Neural crest cell (in vitro differentiated cells): ENCODE measurements around the gene FBXW2. TPM values are rescaled to one million over a fixed set of nuclear protein-coding genes. Genes with fewer than 3 reads are reported as not detected.
"Not testable (repeated sequence)": the region's sequence is repeated elsewhere in the genome, so short reads cannot be mapped to it uniquely, and the experiment has no call there.

Experiments used
- DNase-seq: peaks from one replicate; pipeline ENCODE4 v3.0.0; 2021; ENCODE audit warnings: low read depth, mixed read lengths, low spot score
- H3K27ac Mint-ChIP-seq: one replicate; pipeline ENCODE4 v1.8.0; 2021; ENCODE audit warnings: mild to moderate bottlenecking, mixed read lengths; ENCODE audit not compliant: unreplicated experiment
- H3K27me3 Mint-ChIP-seq: 2 replicates; pipeline ENCODE4 v1.8.0; 2021; ENCODE audit warnings: low read depth, mild to moderate bottlenecking, mixed read lengths
- H3K36me3 Mint-ChIP-seq: 2 replicates; pipeline ENCODE4 v1.8.0; 2021; ENCODE audit warnings: low read depth, mild to moderate bottlenecking, mixed read lengths
- H3K4me1 Mint-ChIP-seq: 2 replicates; pipeline ENCODE4 v1.8.0; 2021; ENCODE audit warnings: mixed read lengths
- H3K4me3 Mint-ChIP-seq: one replicate; pipeline ENCODE4 v1.8.0; 2021; ENCODE audit warnings: mild to moderate bottlenecking, mixed read lengths
- H3K9me3 Mint-ChIP-seq: 2 replicates; pipeline ENCODE4 v1.8.0; 2021; ENCODE audit warnings: mixed read lengths
- total RNA-seq: library from RNA; stranded (reverse); gene quantifications from 2 replicates; pipeline ENCODE4 v1.2.1, GENCODE V29; 2021
- TF ChIP-seq, protein P1 (sequence below): fragments of 200-600 bp; sonication (generic); conservative IDR thresholded peaks from 2 replicates; pipeline ENCODE4 v1.5.0; 2021; ENCODE audit warnings: antibody characterized with exemption, mild to moderate bottlenecking

Gene FBXW2
- total RNA-seq, 1 donor from 2014 or later = 63.3 TPM

DNA sequence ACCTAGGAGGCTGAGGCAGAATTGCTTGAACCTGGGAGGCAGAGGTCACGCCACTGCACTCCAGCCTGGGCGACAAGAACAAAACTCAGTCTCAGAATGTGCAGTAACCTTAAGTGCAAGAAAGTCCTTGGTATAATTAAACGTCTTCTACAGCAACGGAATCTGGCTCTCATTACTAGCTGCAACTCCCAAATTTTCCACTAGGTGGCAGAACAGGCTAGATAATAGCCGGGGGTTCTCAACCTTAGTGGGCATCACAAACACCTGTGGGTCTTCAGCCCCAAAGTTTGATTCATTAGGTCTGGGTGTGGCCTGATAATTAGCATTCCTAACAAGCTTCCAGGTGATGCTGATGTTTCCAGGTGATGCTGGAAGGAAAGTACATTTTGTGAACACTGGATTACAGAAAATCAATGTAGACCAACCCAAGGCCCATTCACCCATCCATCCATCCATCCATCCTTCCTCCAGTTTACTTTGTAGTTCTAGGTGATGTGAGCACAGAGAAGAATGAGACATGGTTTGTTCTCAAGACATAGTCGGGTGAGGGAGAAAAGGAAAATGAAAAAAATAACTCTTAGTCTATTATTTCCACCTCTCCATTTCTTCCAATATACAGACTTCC lies 37.3 kb downstream of the FBXW2 start:
- no peaks in the 10 kb centered on the region for H3K27me3 Mint-ChIP-seq

DNA sequence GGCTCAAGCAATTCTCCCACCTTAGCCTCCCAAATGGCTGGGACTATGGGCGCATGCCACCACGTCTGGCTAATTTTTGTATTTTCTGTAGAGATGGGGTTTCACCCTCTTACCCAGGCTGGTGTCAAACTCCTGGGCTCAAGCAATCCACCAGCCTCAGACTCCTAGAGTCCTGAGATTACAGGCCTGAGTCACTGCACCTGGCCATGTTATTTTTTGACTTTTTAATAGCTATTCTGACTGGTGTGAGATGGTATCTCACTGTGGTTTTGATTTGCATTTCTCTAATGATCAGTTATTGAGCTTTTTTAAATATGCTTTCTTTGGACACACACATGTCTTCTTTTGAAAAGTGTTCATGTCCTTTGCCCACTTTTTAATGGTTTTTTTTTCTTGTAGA lies 38.2 kb downstream of the FBXW2 start:
- Mint-ChIP-seq H3K36me3 (no peaks in the 10 kb centered on the region), H3K27ac (no peak overlapping the region), H3K27me3 (no peaks in the 10 kb centered on the region), H3K4me1 (no peaks in the 10 kb centered on the region), H3K9me3 (no peaks in the 10 kb centered on the region), H3K4me3 (no peak overlapping the region)
- TF ChIP-seq, protein P1, sequence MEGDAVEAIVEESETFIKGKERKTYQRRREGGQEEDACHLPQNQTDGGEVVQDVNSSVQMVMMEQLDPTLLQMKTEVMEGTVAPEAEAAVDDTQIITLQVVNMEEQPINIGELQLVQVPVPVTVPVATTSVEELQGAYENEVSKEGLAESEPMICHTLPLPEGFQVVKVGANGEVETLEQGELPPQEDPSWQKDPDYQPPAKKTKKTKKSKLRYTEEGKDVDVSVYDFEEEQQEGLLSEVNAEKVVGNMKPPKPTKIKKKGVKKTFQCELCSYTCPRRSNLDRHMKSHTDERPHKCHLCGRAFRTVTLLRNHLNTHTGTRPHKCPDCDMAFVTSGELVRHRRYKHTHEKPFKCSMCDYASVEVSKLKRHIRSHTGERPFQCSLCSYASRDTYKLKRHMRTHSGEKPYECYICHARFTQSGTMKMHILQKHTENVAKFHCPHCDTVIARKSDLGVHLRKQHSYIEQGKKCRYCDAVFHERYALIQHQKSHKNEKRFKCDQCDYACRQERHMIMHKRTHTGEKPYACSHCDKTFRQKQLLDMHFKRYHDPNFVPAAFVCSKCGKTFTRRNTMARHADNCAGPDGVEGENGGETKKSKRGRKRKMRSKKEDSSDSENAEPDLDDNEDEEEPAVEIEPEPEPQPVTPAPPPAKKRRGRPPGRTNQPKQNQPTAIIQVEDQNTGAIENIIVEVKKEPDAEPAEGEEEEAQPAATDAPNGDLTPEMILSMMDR = no peak
- DNase-seq = no peak

More for the DNA sequence above, 37.3 kb downstream of the FBXW2 start:
- no peaks in the 10 kb centered on the region for H3K36me3 Mint-ChIP-seq
- H3K9me3 Mint-ChIP-seq = no peaks in the 10 kb centered on the region
- DNase-seq = peak; percentile 79
- TF ChIP-seq, protein P1 = peak; percentile 95
- no peak overlapping the region for H3K27ac Mint-ChIP-seq
- H3K4me1 Mint-ChIP-seq = no peaks in the 10 kb centered on the region
- no peak overlapping the region for H3K4me3 Mint-ChIP-seq

DNA sequence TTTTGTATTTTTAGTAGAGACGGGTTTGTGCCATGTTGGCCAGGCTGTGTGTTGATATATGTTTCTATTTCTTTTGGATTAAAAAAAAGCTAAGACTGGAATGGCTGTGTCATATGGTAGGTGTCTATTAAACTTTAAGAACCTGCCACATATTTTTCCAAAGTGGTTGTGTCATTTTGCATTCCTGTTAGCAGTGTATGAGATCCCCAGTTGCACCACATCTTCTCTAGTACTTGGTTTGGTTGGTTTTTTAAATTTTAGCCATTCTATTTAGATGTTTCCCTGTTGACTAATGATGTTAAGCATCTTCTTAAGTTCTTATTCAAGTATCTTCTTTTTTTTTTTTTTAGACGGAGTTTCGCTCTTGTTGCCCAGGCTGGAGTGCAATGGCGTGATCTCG lies 42.8 kb downstream of the FBXW2 start:
- H3K4me3 Mint-ChIP-seq = no peak overlapping the region
- no peak for DNase-seq
- H3K9me3 Mint-ChIP-seq = peaks cover 5% of the 10 kb centered on the region
- H3K27ac Mint-ChIP-seq = peak overlapping the region; percentile 35
- peaks cover 4% of the 10 kb centered on the region for H3K4me1 Mint-ChIP-seq
- no peaks in the 10 kb centered on the region for H3K27me3 Mint-ChIP-seq
- TF ChIP-seq, protein P1 = no peak
- H3K36me3 Mint-ChIP-seq = peaks cover 6% of the 10 kb centered on the region

DNA sequence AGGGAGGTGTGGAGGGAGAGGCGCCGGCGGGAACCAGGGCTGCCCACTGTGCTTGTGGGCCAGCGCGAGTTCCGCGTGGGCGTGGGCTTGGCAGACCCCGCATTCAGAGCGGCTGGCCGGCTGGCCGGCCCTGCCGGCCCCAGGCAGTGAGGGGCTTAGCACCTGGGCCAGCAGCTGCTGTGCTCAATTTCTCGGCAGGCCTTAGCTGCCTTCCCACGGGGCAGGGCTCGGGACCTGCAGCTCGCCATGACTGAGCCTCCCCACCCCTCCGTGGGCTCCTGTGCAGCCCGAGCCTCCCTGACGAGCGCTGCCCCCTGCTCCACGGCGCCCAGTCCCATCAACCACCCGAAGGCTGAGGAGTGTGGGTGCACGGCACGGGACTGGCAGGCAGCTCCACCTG lies 46.9 kb downstream of the FBXW2 start:
- H3K27me3 Mint-ChIP-seq, H3K9me3 Mint-ChIP-seq, DNase-seq, H3K4me3 Mint-ChIP-seq, H3K4me1 Mint-ChIP-seq, H3K27ac Mint-ChIP-seq, H3K36me3 Mint-ChIP-seq: not testable (repeated sequence)

DNA sequence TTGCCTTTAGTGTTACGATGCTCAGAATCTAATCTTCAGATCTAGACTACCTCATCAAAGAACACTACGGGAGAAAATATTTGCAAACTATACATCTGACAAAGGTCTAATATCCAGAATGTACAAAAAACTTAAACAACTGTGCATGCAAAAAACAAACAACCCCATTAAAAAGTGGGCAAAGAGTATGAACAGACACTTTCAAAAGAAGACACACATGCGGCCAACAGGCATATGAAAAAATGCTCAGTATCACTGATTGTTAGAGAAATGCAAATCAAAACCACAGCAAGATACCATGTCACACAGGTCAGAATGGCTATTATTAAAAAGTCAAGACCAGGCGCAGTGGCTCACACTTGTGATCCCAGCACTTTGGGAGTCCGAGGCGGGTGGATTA lies 47.9 kb downstream of the FBXW2 start:
- no peak for DNase-seq
- H3K4me1 Mint-ChIP-seq = peaks cover 8% of the 10 kb centered on the region

DNA sequence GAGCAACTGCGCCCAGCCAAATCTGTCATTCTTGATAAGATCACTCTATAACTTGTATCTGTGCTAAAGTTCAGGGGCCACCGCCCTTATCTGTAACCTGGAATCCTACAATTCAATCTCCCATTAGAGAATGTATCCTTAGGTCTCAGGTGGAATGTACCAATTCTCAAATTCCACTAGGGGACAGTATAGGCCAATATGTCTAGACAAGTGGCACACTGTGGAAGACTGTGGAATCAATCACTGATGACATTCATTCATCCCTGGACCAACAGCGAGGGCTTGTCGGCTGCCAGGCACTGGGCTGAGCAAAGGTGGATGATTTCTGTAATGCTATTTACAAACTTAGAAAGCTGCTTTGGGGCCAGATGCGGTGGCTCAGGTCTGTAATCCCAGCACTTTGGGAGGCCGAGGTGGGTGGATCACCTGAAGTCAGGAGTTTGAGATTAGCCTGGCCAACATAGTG lies 50.2 kb downstream of the FBXW2 start:
- H3K4me1 Mint-ChIP-seq = peaks cover 8% of the 10 kb centered on the region
- TF ChIP-seq, protein P1 = peak; percentile 64
- no peak overlapping the region for H3K4me3 Mint-ChIP-seq
- no peaks in the 10 kb centered on the region for H3K27me3 Mint-ChIP-seq
- H3K27ac Mint-ChIP-seq = no peak overlapping the region
- DNase-seq = no peak
- peaks cover 8% of the 10 kb centered on the region for H3K9me3 Mint-ChIP-seq
- H3K36me3 Mint-ChIP-seq = peaks cover 6% of the 10 kb centered on the region

More for the DNA sequence above, 47.9 kb downstream of the FBXW2 start:
- TF ChIP-seq, protein P1 = no peak
- peaks cover 6% of the 10 kb centered on the region for H3K36me3 Mint-ChIP-seq
- H3K9me3 Mint-ChIP-seq = peaks cover 8% of the 10 kb centered on the region
- H3K4me3 Mint-ChIP-seq = no peak overlapping the region
- peak overlapping the region; percentile 5 for H3K27ac Mint-ChIP-seq
- H3K27me3 Mint-ChIP-seq = no peaks in the 10 kb centered on the region
